Astrocyte of the cerebellum (primary cell): ENCODE results near the gene EIF1B.
"Not testable (repeated sequence)": the region's sequence is repeated elsewhere in the genome, so short reads cannot be mapped to it uniquely, and the experiment has no call there.

ENCODE experiments used
- DNase-seq: peaks from one replicate; pipeline ENCODE4 v3.0.0-alpha.2; 2011; ENCODE audit warnings: low read depth
- H3K4me3 ChIP-seq: 2 replicates; pipeline ENCODE4 v1.5.1; 2011; ENCODE audit warnings: mild to moderate bottlenecking, low read depth, low read length, moderate library complexity
- CTCF ChIP-seq: IDR thresholded peaks from 2 replicates; pipeline ENCODE4 v1.5.1; 2012; ENCODE audit warnings: low read length, low read depth, moderate library complexity, mild to moderate bottlenecking; ENCODE audit errors: missing control alignments
- in situ Hi-C: cut with HindIII; loops from 2 replicates; pipeline ENCODE4 v1.10.0; 2017; ENCODE audit warnings: low sequenced_read_pairs

EIF1B gene

DNA sequence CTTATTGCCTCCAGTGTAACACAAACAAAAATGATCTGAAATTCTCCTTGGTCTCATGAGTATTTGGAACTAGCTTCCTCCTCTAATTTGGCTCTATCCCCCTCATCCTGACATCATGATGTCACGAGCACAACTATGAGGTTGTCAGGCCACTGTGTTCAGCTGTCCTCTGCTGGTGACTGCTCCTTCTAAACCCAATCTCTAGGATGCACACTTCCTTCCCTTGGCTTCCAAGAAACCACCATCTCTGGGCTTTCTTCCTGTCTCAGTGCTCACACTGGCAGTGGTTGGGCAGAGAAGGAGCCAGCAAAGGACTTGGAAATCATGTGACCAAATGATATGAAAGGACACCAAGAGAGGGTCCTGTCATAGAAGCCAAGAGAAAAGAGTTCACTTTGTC is 30.7 kb upstream of the EIF1B start:
- DNase-seq, result no peak
- no peak for TF ChIP-seq CTCF
- in situ Hi-C loops, result no loop called here
- no peak overlapping the region for H3K4me3 ChIP-seq

GRCh38 chr3:40281995-40282394 is 27.5 kb upstream of the EIF1B start:
- DNase-seq, result no peak
- no peak for TF ChIP-seq CTCF
- H3K4me3 ChIP-seq, result no peak overlapping the region
- in situ Hi-C loops, result no loop called here

- in situ Hi-C loops, H3K4me3 ChIP-seq, DNase-seq: not testable (repeated sequence)
Measured at GRCh38 chr3:40283057-40283456, 26.4 kb upstream of the EIF1B start.

DNA sequence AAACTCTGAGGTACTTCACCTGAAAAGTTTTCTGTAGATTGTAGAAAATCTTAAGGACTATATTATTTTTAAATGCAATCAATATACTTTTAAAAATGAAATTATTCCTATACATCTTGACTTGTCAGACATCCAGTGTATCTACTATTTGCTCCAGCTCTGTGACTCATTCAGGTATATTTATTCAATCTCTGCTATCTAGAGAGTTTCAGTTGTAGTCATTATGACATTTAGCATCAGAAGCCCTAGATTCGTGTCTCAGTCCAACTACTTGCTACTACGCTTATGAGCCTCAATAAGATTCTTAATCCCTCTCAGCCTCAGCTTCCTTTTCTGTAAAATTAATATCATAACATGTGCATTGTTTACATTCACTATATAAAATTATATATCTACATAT is 22.3 kb upstream of the EIF1B start:
- TF ChIP-seq CTCF, result no peak
- H3K4me3 ChIP-seq, result no peak overlapping the region
- no peak for DNase-seq
- in situ Hi-C loops, result no loop called here

DNA sequence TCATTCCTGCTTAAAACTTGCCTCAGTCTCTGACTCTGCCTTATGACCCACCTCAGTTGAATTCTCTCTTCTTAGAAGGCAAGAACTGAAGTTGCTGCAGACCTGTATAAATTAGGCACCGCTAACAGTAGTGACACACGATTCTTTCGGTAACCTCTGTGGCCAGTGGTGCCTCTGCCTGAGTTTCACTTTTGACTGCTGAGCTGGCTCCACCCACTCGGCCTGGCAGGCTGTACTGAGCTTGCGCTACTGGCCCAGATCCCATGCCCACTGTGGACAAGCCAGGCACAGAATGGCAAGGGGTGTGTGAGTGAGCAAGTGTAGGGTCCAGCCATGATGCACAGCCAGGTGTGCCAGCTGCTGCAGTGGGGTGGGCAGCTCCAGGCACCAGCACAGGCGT is 19.1 kb upstream of the EIF1B start:
- no peak overlapping the region for H3K4me3 ChIP-seq
- in situ Hi-C loops, result no loop called here
- no peak for DNase-seq
- TF ChIP-seq CTCF, result no peak

DNA sequence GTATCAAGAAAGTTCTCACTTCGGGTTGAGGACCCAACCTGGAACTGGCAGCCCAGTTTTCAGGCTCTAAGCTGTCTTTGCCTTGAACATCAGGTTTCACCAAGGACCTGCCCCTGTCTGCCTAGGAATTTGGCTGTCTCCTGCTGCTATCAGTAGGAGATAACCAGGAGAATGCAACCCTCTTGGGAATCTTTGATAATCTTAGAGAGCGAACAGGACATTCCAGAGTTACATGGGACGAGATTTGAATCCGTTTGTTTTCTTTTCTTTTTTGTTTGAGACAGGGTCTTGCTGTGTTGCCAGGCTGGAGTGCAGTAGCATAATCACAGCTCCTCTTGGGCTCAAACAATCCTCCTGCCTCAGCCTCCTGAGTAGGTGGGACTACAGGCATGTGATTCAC is 18.0 kb upstream of the EIF1B start:
- in situ Hi-C loops, result no loop called here
- no peak overlapping the region for H3K4me3 ChIP-seq
- DNase-seq, result no peak
- TF ChIP-seq CTCF, result no peak

GRCh38 chr3:40292637-40293349 is 16.7 kb upstream of the EIF1B start:
- DNase-seq, result no peak
- in situ Hi-C loops, result no loop called here

More at GRCh38 chr3:40292637-40293349, 16.7 kb upstream of the EIF1B start:
- no peak for TF ChIP-seq CTCF
- no peak overlapping the region for H3K4me3 ChIP-seq
